ENCODE measurements around the gene KCP. TPM values are rescaled to one million over a fixed set of nuclear protein-coding genes. Genes with fewer than 3 reads are reported as not detected.
"Not testable (repeated sequence)": the region's sequence is repeated elsewhere in the genome, so short reads cannot be mapped to it uniquely, and the experiment has no call there.

Gene KCP
- total RNA-seq, 1 donor from 2014 or later, result 1.5 TPM

- no peak for DNase-seq (ENCODE audit: low spot score)
- no peak for TF ChIP-seq CTCF (IDR thresholded peaks at IDR 0.05)
- H3K9me3 Mint-ChIP-seq (ENCODE audit: low read depth), result no peaks in the 10 kb centered on the region
- H3K36me3 Mint-ChIP-seq (ENCODE audit: low read depth), result no peaks in the 10 kb centered on the region
- peaks cover under 1% of the 10 kb centered on the region for H3K4me1 Mint-ChIP-seq (ENCODE audit: low read depth)
- peaks cover 40% of the 10 kb centered on the region for H3K27me3 Mint-ChIP-seq (ENCODE audit: low read depth)
- no peak overlapping the region for H3K4me3 Mint-ChIP-seq (ENCODE audit: unreplicated experiment)
- peak overlapping the region; percentile 29 for H3K27ac Mint-ChIP-seq (ENCODE audit: unreplicated experiment)
These were observed 4.8 kb upstream of the KCP start for GRCh38 chr7:128915271-128915819.

GRCh38 chr7:128914566-128915151, 4.2 kb upstream of the KCP start:
- TF ChIP-seq CTCF (IDR thresholded peaks at IDR 0.05), result no peak
- H3K4me1 Mint-ChIP-seq (ENCODE audit: low read depth), result peaks cover 5% of the 10 kb centered on the region
- H3K27me3 Mint-ChIP-seq (ENCODE audit: low read depth), result peaks cover 36% of the 10 kb centered on the region
- no peaks in the 10 kb centered on the region for H3K36me3 Mint-ChIP-seq (ENCODE audit: low read depth)
- no peak overlapping the region for H3K27ac Mint-ChIP-seq (ENCODE audit: unreplicated experiment)
- no peak for DNase-seq (ENCODE audit: low spot score)
- H3K9me3 Mint-ChIP-seq (ENCODE audit: low read depth), result no peaks in the 10 kb centered on the region
- no peak overlapping the region for H3K4me3 Mint-ChIP-seq (ENCODE audit: unreplicated experiment)

GRCh38 chr7:128913870-128914565, 3.5 kb upstream of the KCP start:
- no peaks in the 10 kb centered on the region for H3K36me3 Mint-ChIP-seq (ENCODE audit: low read depth)
- no peak for DNase-seq (ENCODE audit: low spot score)
- peaks cover 36% of the 10 kb centered on the region for H3K27me3 Mint-ChIP-seq (ENCODE audit: low read depth)
- TF ChIP-seq CTCF (IDR thresholded peaks at IDR 0.05), result no peak
- H3K27ac Mint-ChIP-seq (ENCODE audit: unreplicated experiment), result no peak overlapping the region
- no peak overlapping the region for H3K4me3 Mint-ChIP-seq (ENCODE audit: unreplicated experiment)
- no peaks in the 10 kb centered on the region for H3K9me3 Mint-ChIP-seq (ENCODE audit: low read depth)
- H3K4me1 Mint-ChIP-seq (ENCODE audit: low read depth), result peaks cover 11% of the 10 kb centered on the region

GRCh38 chr7:128912709-128913495, 2.4 kb upstream of the KCP start:
- DNase-seq (ENCODE audit: low spot score); H3K36me3 Mint-ChIP-seq (ENCODE audit: low read depth); H3K4me3 Mint-ChIP-seq (ENCODE audit: unreplicated experiment); H3K9me3 Mint-ChIP-seq (ENCODE audit: low read depth); H3K27ac Mint-ChIP-seq (ENCODE audit: unreplicated experiment): not testable (repeated sequence)
- Mint-ChIP-seq H3K27me3 (ENCODE audit: low read depth) (peaks cover 32% of the 10 kb centered on the region), H3K4me1 (ENCODE audit: low read depth) (peaks cover 11% of the 10 kb centered on the region)

- TF ChIP-seq CTCF (IDR thresholded peaks at IDR 0.05), result no peak
- DNase-seq (ENCODE audit: low spot score), result no peak
- H3K4me1 Mint-ChIP-seq (ENCODE audit: low read depth), result peaks cover 11% of the 10 kb centered on the region
- H3K27me3 Mint-ChIP-seq (ENCODE audit: low read depth), result peaks cover 27% of the 10 kb centered on the region
- H3K9me3 Mint-ChIP-seq (ENCODE audit: low read depth), result no peaks in the 10 kb centered on the region
- no peaks in the 10 kb centered on the region for H3K36me3 Mint-ChIP-seq (ENCODE audit: low read depth)
- no peak overlapping the region for H3K4me3 Mint-ChIP-seq (ENCODE audit: unreplicated experiment)
- no peak overlapping the region for H3K27ac Mint-ChIP-seq (ENCODE audit: unreplicated experiment)
These were observed 1.8 kb upstream of the KCP start for GRCh38 chr7:128912281-128912680.

Data from chondrocyte (in vitro differentiated cells).